ENCODE measurements around the gene TICRR.

The TICRR gene

DNA sequence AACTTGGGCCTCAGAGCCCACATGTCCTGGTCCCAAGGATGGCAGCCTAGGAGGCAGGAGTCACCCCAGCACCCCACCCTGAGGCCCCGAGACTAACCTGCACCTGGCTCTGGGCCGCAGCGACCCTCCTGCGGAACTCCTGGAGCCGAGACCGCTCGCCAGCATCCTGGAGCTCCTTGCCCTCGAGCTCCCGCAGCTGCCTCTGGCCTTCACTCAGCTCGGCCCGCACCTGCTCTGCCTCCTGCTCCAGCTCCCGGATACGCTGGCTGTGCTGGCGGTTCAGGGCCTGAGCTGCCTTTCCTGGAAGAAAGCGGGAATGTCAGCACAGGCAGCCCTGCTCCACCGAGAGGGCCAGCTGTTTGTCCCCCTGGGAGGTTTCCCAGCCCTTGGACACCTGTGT lies 66.8 kb downstream of the TICRR start:
- in situ Hi-C loops (cut with HindIII; ENCODE audit: low sequenced_read_pairs), result no loop called here
- DNase-seq (ENCODE audit: low read depth, low spot score), result no peak
- TF ChIP-seq, protein P1, sequence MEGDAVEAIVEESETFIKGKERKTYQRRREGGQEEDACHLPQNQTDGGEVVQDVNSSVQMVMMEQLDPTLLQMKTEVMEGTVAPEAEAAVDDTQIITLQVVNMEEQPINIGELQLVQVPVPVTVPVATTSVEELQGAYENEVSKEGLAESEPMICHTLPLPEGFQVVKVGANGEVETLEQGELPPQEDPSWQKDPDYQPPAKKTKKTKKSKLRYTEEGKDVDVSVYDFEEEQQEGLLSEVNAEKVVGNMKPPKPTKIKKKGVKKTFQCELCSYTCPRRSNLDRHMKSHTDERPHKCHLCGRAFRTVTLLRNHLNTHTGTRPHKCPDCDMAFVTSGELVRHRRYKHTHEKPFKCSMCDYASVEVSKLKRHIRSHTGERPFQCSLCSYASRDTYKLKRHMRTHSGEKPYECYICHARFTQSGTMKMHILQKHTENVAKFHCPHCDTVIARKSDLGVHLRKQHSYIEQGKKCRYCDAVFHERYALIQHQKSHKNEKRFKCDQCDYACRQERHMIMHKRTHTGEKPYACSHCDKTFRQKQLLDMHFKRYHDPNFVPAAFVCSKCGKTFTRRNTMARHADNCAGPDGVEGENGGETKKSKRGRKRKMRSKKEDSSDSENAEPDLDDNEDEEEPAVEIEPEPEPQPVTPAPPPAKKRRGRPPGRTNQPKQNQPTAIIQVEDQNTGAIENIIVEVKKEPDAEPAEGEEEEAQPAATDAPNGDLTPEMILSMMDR (IDR thresholded peaks at IDR 0.05; ENCODE audit: low read depth, low read length), result no peak
- no peak overlapping the region for H3K4me3 ChIP-seq (ENCODE audit: low read depth, low read length)

DNA sequence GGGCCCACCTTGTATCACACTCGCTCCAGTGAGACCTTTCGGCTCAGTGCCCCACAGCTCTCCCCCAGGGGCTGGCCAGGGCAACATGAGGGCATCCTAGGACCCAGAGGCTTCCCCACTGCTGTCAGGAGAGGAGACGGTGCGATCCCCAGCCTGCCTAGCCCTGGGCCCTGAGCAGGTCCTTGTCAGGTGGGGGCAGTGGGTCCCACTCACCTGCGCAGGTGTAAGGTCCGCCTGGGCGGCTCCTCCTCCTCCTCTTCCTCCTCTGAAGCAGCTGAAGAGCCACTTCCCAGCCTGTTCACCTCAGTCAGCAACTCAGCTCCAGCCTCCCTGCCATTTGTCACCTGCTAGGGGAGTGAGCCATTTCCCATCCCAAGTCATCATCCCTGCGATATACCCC lies 70.4 kb downstream of the TICRR start:
- DNase-seq (ENCODE audit: low read depth, low spot score), result no peak
- no peak overlapping the region for H3K4me3 ChIP-seq (ENCODE audit: low read depth, low read length)
- TF ChIP-seq, protein P1 (IDR thresholded peaks at IDR 0.05; ENCODE audit: low read depth, low read length), result no peak
- in situ Hi-C loops (cut with HindIII; ENCODE audit: low sequenced_read_pairs), result no loop called here

DNA sequence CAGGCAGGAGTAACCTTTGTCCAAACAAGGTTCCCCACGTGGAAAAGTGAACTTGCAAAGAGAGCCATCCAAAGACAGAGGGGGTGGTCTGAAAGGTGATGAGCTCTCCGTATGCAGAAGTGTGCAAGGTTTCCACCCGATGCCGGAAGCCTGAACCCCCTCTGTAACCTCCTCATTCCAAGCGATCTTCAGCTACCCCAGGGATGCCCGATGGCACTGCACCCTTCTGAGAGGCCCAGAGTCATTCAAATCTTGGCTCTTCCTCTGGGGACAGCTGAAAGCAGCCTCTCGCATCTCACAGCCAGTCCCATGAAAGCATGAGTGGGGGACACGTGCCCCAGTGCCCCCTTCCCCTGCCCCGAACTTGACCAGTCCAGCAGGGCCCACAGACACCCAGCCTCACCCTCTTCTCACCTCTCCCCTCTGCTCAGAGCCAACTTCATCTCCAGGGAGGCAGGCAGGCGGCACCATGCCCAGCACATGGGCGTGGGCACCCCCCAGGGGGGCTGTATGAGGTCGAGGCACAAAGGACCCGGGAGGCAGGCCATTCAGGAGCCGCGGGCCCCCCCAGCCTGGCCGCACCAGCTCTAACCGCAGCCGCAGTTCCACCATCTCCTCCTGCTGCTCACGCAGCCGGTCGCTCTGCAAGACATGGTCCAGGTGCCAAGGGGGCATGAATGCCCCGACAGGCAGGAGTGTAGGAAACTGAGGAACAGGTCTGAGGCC lies 71.3 kb downstream of the TICRR start:
- TF ChIP-seq, protein P1 (IDR thresholded peaks at IDR 0.05; ENCODE audit: low read depth, low read length), result no peak
- DNase-seq (ENCODE audit: low read depth, low spot score), result no peak
- no peak overlapping the region for H3K4me3 ChIP-seq (ENCODE audit: low read depth, low read length)
- in situ Hi-C loops (cut with HindIII; ENCODE audit: low sequenced_read_pairs), result no loop called here

DNA sequence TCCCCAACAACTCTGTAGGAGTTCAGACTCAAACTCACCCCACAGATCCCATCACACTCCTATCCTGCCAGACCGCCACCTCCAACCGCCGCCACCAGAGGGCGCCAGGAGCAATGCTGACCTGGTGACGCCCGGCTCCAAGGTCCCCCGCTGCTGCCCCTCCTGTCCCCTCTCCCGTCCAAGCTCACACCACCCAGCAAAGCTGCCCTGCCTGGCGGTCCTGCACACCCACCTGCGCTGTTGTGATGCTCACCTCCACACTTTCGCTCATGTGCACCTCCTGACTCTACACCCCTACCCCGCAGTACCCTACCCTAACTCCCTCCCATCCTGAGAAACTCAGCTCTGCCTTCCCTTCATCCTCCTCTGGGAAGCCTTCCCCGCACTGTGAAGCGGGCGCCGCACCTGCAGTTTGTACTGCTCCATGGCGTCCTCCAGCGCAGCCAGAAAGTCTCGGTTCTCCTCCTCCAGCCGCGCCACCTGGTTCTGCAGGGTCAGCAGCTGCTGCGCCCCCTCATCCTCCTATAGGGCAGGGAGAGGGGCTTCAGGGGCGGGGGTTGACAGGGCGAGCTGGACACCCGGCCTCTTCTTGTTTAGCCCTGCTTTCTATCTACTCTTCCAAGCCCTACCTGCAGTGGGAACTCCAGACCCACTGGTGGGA lies 72.1 kb downstream of the TICRR start:
- DNase-seq (ENCODE audit: low read depth, low spot score), result peak; percentile 36
- no peak overlapping the region for H3K4me3 ChIP-seq (ENCODE audit: low read depth, low read length)
- in situ Hi-C loops (cut with HindIII; ENCODE audit: low sequenced_read_pairs), result no loop called here
- TF ChIP-seq, protein P1 (IDR thresholded peaks at IDR 0.05; ENCODE audit: low read depth, low read length), result peak; percentile 94

DNA sequence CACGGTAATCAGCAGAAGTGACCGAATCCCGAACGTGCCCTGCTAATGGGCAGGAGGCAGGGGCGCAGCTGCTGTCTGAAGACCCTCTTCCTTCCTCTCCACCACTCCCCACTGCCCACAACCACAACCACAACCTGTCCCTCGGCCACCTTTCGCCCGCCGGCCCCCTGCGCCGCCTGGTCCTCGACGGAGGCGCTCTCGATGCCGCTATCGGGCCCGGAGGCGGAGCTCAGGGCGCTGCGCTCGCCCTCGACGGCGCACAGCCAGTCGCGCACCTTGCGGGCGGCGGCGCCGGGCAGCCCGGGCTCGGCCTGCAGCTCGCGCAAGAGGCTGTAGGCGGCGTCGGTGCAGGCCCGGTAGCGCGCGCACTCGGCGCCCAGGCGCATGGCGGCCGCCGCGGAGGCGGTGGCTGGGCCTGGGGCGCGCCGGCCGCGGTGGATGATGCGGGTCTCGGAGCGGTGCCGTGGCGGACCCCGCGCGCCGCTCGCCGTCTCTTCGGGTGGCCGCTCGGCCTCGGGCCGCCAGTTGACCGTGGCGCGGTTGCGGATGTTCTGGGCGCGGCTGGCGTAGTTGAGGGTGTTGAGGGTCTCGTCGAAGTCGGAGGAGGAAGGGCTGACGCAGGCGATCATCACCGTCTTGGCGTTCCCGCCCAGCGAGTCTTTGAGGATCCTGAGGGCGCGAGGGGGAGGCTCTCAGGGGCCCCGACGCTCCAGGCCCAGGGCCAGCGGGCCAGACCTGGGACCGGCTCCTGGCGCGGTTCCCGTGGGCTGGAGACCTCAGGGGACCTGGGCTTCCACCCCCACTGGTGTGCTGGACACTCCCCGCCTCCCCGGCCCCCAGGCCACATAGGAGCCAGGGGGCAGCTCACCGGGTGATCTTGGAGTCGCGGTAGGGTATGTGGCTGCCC lies 73.1 kb downstream of the TICRR start:
- DNase-seq (ENCODE audit: low read depth, low spot score), result no peak
- in situ Hi-C loops (cut with HindIII; ENCODE audit: low sequenced_read_pairs), result no loop called here
- no peak overlapping the region for H3K4me3 ChIP-seq (ENCODE audit: low read depth, low read length)
- TF ChIP-seq, protein P1 (IDR thresholded peaks at IDR 0.05; ENCODE audit: low read depth, low read length), result no peak

DNA sequence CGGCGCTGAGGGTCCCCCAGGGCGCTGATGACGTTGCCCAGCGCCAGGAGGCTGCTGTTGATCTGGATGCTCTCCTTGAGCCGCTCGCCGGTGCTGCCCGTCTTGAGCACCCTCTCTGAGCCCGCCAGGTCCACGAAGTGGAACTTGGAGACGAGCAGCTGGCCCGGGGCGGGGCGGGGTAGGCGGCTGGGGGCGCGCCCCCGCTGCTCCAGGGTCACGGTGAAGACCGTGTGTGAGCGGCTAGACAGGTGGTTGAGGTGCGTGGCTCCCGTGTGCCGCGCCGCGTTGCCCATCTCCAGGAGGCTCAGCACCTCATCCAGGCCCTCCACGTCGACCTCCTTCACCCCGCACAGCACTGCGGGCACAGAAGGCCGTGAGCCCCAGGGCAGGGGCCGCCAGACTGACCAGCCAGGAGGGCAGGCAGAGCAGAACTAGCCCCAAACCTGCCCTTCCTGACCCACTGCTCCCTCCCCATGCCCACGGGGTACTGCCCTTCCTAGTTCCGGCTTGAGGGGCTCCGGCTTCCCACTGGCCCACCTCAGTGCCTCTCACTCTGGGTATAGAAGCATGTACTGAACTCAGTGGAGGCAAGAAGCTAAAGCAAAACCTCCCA lies 73.8 kb downstream of the TICRR start:
- no peak overlapping the region for H3K4me3 ChIP-seq (ENCODE audit: low read depth, low read length)
- TF ChIP-seq, protein P1 (IDR thresholded peaks at IDR 0.05; ENCODE audit: low read depth, low read length), result no peak
- DNase-seq (ENCODE audit: low read depth, low spot score), result no peak
- in situ Hi-C loops (cut with HindIII; ENCODE audit: low sequenced_read_pairs), result no loop called here

Measured in astrocyte of the spinal cord (primary cell).